Middle frontal gyrus (tissue), 1 donor: ENCODE results near the gene HBA1.
"Not testable (repeated sequence)": the region's sequence is repeated elsewhere in the genome, so short reads cannot be mapped to it uniquely, and the experiment has no call there.

ENCODE experiments used
- DNase-seq: peaks from one replicate; pipeline ENCODE4 v3.0.0-alpha.2; 2015; ENCODE audit warnings: low spot score; ENCODE audit errors: extremely low spot score

Gene HBA1

GRCh38 chr16:176477-177382 is at the start of gene HBA1:
Gene HBA1, plus strand, starts transcription at chr16:176680. Its CDS starts 37 bp downstream, at chr16:176717.
- not testable (repeated sequence) for DNase-seq

GRCh38 chr16:129075-129474 is 47.4 kb upstream of the HBA1 start:
- DNase-seq = no peak

DNA sequence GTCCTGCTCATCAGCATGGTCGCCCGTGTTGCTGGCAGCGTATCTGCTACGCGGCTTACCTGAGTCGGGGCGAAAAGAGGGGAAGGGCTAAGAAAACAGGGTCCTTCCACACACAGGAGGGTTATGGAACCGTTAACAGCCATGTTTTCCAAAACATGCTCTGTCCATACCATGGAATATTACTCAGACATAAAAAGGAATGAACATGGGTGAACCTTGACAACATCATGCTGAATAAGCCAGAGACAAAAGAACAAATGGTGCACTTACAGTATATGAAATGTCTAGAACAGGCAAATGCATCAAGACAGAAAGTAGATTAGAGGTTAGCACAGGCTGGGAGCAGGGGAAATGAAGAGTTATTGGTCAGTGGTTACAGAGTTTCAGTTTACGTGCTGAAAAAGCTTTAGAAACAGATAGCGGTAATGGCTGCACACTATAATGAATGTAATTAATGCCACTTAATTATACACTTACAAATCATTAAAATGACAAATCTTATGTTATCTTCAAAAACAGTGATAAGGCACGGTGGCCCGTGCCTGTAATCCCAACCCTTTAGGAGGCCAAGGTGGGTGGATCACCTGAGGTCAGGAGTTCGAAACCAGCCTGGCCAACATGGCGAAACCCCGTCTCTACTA is 45.8 kb upstream of the HBA1 start:
- no peak for DNase-seq

GRCh38 chr16:132120-132519 is 44.4 kb upstream of the HBA1 start:
- DNase-seq = no peak

- no peak for DNase-seq
These were observed 42.8 kb upstream of the HBA1 start for GRCh38 chr16:133716-134115.

DNA sequence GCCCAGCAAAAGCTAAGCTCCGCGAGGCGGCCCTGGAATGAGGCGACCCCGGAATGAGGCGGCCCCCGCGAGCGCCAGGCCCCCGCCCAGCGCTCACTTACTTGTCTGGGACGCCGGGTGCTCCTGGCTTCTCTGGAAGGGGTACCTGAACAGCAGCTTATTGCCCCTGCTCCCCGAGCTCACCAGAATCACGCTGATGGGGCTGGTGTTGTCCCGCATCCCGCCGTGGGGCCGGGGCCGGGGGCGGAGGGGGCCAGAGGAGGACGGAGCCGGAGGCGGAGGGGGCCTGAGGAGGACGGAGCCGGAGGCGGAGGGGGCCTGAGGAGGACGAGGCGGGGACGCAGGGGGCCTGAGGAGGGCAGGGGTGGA is 38.4 kb upstream of the HBA1 start:
- DNase-seq = no peak

DNA sequence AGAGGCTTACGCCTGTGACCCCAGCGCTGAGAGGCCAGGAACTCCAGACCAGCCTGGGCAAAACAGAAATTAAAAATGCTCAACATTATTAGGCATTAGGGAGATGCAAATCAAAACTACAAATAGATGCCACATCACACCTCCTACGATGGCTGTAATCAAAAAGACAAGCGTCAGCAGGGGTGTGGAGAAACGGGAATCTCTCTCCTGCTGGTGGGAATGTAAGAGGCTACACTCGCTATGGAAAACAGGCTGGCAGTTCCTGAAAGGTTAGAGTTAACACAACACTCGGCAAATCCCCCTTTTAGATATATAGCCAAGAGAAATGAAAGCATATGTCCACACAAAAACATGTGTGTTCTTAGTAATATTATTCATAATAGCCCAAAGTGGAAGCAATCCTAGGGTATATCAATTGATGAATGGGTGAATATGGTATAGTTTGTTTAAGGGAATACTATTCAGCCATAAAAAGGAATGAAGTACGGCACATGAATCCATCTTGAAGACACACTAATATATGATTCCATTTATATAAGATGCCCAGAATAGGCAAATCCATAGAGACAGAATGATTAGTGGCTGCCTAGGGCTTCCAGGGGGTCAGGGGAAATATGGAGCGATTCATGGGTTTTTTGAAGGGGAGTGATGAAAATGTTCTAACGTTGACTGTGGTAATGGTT is 36.2 kb upstream of the HBA1 start:
- no peak for DNase-seq

DNA sequence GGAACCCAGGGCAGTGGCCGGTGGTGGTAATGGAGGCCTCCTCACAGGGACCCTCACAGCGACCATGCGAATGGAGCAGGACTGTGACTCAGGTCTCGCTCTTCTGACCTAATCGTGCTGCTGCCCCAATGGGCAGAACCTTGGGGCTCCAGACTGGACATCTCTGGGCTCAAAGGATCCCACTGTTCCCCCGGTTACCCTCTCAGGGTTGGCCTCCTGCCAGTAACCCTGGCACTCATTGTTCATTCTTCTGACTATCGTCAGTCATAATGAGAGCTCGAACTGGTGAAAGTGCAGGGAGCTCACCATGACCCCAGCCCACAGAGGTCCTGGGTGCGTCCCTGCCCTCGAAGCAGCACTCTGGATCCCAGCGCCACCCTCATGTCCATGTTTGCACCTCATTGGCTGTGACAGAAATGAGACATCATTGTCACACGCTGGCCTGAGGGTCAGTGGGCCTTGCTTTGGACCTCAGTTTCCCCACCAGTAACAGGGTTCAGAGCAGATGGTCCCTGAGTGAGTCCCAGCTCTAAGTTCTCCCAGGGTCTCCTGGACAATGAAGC is 34.0 kb upstream of the HBA1 start:
- no peak for DNase-seq

DNA sequence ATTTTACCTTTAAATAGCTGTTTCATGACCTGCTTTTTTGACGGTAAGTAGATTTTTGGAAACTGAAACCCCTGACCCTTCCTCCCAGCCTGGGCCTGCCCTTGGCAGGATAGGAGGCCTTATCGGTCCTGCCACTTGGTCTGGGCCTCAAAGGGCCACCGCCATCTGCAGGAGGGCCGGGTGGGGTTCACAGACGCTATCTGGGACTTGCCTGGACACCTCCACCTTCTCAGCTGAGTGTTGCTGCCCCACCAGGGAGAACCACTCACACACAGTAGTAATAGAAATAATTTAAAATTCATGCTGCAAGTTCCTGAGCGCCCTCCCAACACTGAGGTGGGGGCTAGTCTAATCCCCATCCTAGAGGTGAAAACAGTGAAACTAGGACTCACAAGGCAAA is 33.4 kb upstream of the HBA1 start:
- DNase-seq = no peak

- no peak for DNase-seq
These were observed 33.0 kb upstream of the HBA1 start for GRCh38 chr16:143456-143855.

GRCh38 chr16:144797-145252 is 31.7 kb upstream of the HBA1 start:
- no peak for DNase-seq

DNA sequence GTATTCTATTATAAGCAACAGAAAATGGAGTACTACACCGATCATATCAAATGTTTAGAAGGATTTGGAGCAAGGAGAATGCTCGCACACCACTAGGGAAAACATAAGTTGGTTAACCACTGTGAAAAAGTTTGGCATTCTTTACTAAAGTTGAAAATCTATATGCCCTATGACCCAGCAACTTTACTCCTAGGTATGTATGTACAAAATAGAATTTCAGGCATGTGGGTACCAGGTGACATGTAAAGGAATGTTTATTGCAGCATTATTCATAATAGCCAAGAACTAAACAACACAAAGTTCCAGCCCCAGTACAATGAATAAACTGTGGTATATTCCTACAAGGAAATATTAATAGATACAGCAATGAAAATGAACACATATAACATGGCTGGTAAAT is 29.8 kb upstream of the HBA1 start:
- no peak for DNase-seq

- DNase-seq = no peak
These were observed 27.3 kb upstream of the HBA1 start for GRCh38 chr16:149024-149660.

GRCh38 chr16:152141-153128 is 24.0 kb upstream of the HBA1 start, which contains the start of gene HBZ:
Gene HBZ, plus strand, starts transcription at chr16:152644. Its CDS starts 266 bp downstream, at chr16:152910.
- no peak for DNase-seq

GRCh38 chr16:153129-153521 is 23.4 kb upstream of the HBA1 start:
- not testable (repeated sequence) for DNase-seq

DNA sequence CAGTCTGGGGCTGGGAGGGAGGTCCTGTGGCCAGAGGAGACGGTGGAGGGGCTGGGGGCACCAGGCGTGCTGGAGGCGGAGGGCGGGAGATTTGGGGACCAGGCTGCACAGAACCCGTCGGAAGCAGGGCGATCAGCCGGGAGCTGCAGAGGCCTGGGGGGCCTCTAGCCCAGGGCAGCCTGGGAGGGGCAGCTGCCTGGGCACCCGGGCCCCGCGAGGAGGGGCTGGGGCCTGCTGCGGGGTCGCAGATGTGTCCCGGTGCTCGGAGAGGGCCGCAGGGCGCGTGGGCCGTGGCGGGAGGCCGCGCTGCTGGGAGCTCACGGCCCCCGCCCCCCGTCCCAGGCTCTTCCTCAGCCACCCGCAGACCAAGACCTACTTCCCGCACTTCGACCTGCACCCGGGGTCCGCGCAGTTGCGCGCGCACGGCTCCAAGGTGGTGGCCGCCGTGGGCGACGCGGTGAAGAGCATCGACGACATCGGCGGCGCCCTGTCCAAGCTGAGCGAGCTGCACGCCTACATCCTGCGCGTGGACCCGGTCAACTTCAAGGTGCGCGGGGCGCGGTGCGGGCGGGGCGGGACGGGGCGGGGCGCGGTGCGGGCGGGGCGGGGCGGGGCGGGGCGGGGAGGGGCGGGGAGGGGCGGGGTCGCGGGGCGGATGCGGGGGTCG is 22.8 kb upstream of the HBA1 start:
- DNase-seq = not testable (repeated sequence)

GRCh38 chr16:154217-155030 is 22.1 kb upstream of the HBA1 start:
- DNase-seq = no peak

DNA sequence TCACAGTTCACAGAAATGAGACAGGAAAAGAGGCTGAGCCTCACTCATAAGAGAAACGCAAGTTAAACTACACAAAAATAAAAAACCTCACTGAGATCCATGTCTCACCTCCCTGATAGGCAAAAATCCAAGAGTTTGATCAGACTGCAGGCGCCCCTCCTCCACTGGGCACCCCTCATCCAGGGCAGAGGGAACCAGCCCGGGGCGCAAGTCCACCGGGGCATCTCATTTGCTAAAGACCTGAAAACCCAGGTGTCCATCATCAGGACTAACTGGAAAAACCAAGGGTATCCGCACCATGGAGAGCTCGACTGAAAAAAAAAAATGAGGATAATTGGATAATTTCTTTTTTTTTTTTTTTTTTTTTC is 21.5 kb upstream of the HBA1 start:
- no peak for DNase-seq
